ENCODE measurements around the gene SFXN3. TPM values are rescaled to one million over a fixed set of nuclear protein-coding genes. Genes with fewer than 3 reads are reported as not detected.

Gene SFXN3
- total and polyA plus RNA-seq, 2 of the 13 experiments (the other 11 are each of a cell fraction or from before 2014, with no cell fraction given): 16.8 to 71.5 TPM

GRCh38 chr10:101035916-101036702 lies 5.1 kb downstream of the SFXN3 start (continued):
- no peak for TF ChIP-seq BHLHE40 (IDR thresholded peaks at IDR 0.05; ENCODE audit: low read length)
- no peak for TF ChIP-seq MAFG (CRISPR knock-in tag; IDR thresholded peaks at IDR 0.05)
- TF ChIP-seq ZNF790 (CRISPR knock-in tag; IDR thresholded peaks at IDR 0.05; ENCODE audit: borderline replicate concordance): no peak

- no peak overlapping the region for H3K4me2 ChIP-seq (ENCODE audit: low read depth, low read length)
- ChIA-PET CTCF (ENCODE audit: low intra/inter-chr PET ratio, low total read pairs) (no interaction called here), POLR2A (no interaction called here)
- no peak for DNase-seq (ENCODE audit: low spot score)
- 97% methylated on average over 2 of the region's 7 CpGs for WGBS (ENCODE audit: low lambda C conversion rate)
- no peak overlapping the region for H3K9ac ChIP-seq (ENCODE audit: insufficient read depth, low read depth, low read length)
- H3K4me1 ChIP-seq (ENCODE audit: insufficient read depth, low read length): peaks cover 48% of the 10 kb centered on the region
- peaks cover 9 to 31% of the 10 kb centered on the region in 2 experiments; a peak in 3 of 5 replicates for H3K36me3 ChIP-seq (replicated peaks in 1 of 2; ENCODE audit: control insufficient read depth in 1 of 2, insufficient read depth in 2 of 2, low read length in 2 of 2)
- in situ Hi-C loops (cut with HindIII; ENCODE audit: extremely low pct_ligation_motif_present, low pct_unique_long_range_greater_than_20kb) (no loop called here), intact Hi-C loops (cut with micrococcal nuclease; ENCODE audit: unreplicated experiment) (no loop called here)
- H3K4me3 ChIP-seq (replicated peaks in 1 of 3; ENCODE audit: insufficient read depth in 1 of 3, low read depth in 2 of 3, low read length in 3 of 3): no peak overlapping the region
- no peaks in the 10 kb centered on the region for H3K79me2 ChIP-seq (ENCODE audit: insufficient read depth, low read length)
- ATAC-seq: no peak
- H4K20me1 ChIP-seq (ENCODE audit: insufficient read depth, low read length): no peaks in the 10 kb centered on the region
- no peak for FAIRE-seq
- H2AFZ ChIP-seq (ENCODE audit: low read length): no peak overlapping the region
- H3K27me3 ChIP-seq (ENCODE audit: control insufficient read depth in 1 of 2, insufficient read depth in 2 of 2, low read length in 2 of 2): no peaks in the 10 kb centered on the region; a peak in 1 of 5 replicates
- no peaks in the 10 kb centered on the region for H3K9me3 ChIP-seq (ENCODE audit: low read length)
- no TSS peak for BruUV-seq (replicated peaks)
- no peak overlapping the region for H3K27ac ChIP-seq (ENCODE audit: extremely low read length, insufficient read depth, low read length)
- TF ChIP-seq ARID2 (CRISPR knock-in tag; IDR thresholded peaks at IDR 0.05; ENCODE audit: borderline replicate concordance): no peak
- TF ChIP-seq ARNTL (CRISPR knock-in tag; IDR thresholded peaks at IDR 0.05): no peak
- no peak for TF ChIP-seq ARID3A (IDR thresholded peaks at IDR 0.05; ENCODE audit: low read depth, low read length)
- TF ChIP-seq MTA1 (CRISPR knock-in tag; IDR thresholded peaks at IDR 0.05; ENCODE audit: borderline replicate concordance): no peak
- TF ChIP-seq MATR3 (CRISPR knock-in tag; IDR thresholded peaks at IDR 0.05): no peak
- no peak for TF ChIP-seq RBM22 (optimal IDR thresholded peaks at IDR 0.05; ENCODE audit: low read length)
- no peak for TF ChIP-seq HDAC2 (CRISPR knock-in tag; IDR thresholded peaks at IDR 0.05)
- no peak for TF ChIP-seq KLF13 (CRISPR knock-in tag; IDR thresholded peaks at IDR 0.05)
- no peak for TF ChIP-seq NFE2L1 (CRISPR knock-in tag; IDR thresholded peaks at IDR 0.05; ENCODE audit: borderline replicate concordance)
- TF ChIP-seq ATF7-NPFF (CRISPR knock-in tag; IDR thresholded peaks at IDR 0.05; ENCODE audit: low read depth): no peak
- no peak for TF ChIP-seq ZNF549 (CRISPR knock-in tag; IDR thresholded peaks at IDR 0.05)
- TF ChIP-seq ELK4 (CRISPR knock-in tag; IDR thresholded peaks at IDR 0.05; ENCODE audit: borderline replicate concordance): no peak
- TF ChIP-seq ZNF839 (CRISPR knock-in tag; IDR thresholded peaks at IDR 0.05; ENCODE audit: borderline replicate concordance): no peak
- TF ChIP-seq RXRA (CRISPR knock-in tag; IDR thresholded peaks at IDR 0.05): no peak
- no peak for TF ChIP-seq ZNF205 (CRISPR knock-in tag; IDR thresholded peaks at IDR 0.05)
Measured at GRCh38 chr10:101036726-101037125, 5.7 kb downstream of the SFXN3 start.
